Amniotic epithelial cell (primary cell): ENCODE measurements around the gene RESF1.
A peak's percentile ranks its signal among the peaks of the same experiment; 100 is the strongest.
"Not testable (repeated sequence)": the region's sequence is repeated elsewhere in the genome, so short reads cannot be mapped to it uniquely, and the experiment has no call there.

Experiments used
- DNase-seq: peaks from one replicate; pipeline ENCODE4 v3.0.0-alpha.2; 2010; ENCODE audit warnings: low read depth

Gene RESF1, protein sequence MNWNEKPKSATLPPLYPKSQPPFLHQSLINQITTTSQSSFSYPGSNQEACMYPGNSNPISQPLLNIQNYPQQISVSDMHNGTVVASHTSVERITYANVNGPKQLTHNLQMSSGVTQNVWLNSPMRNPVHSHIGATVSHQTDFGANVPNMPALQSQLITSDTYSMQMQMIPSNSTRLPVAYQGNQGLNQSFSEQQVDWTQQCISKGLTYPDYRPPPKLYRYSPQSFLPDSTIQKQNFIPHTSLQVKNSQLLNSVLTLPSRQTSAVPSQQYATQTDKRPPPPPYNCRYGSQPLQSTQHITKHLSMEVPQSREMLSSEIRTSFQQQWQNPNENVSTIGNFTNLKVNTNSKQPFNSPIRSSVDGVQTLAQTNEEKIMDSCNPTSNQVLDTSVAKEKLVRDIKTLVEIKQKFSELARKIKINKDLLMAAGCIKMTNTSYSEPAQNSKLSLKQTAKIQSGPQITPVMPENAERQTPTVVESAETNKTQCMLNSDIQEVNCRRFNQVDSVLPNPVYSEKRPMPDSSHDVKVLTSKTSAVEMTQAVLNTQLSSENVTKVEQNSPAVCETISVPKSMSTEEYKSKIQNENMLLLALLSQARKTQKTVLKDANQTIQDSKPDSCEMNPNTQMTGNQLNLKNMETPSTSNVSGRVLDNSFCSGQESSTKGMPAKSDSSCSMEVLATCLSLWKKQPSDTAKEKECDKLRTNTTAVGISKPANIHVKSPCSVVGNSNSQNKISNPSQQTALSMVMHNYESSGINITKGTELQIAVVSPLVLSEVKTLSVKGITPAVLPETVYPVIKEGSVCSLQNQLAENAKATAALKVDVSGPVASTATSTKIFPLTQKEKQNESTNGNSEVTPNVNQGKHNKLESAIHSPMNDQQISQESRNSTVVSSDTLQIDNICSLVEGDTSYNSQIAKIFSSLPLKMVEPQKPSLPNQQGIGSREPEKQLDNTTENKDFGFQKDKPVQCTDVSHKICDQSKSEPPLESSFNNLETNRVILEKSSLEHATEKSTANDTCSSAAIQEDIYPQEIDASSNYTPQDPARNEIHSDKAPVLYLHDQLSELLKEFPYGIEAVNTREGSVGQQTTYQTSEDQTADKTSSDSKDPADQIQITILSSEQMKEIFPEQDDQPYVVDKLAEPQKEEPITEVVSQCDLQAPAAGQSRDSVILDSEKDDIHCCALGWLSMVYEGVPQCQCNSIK (N-terminal part only)

GRCh38 chr12:31959161-31959700 lies at the start of gene RESF1:
Gene RESF1 (plus strand): TSS chr12:31959415. CDS start chr12:31980956, 21,541 bp downstream.
- peak; percentile 84 for DNase-seq

DNA sequence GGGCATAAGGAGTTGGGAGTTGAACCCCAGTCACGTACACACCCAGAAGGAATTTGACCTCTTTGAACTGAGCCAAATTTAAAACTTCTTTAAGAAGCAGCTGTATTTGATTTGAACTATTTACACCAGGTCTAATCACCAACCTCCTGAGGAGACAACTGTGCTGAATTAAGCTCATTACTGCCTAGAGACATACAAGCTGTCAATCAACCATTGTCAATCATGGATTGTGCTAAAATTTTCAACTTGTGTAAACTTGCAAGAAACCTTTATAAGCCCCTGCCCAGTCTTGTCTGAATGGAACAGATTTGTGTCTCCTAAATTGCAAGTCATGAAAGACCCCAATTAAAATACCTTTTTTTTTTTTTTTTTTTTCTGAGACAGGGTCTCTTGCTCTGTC lies 44.3 kb upstream of the RESF1 start:
- no peak for DNase-seq

DNA sequence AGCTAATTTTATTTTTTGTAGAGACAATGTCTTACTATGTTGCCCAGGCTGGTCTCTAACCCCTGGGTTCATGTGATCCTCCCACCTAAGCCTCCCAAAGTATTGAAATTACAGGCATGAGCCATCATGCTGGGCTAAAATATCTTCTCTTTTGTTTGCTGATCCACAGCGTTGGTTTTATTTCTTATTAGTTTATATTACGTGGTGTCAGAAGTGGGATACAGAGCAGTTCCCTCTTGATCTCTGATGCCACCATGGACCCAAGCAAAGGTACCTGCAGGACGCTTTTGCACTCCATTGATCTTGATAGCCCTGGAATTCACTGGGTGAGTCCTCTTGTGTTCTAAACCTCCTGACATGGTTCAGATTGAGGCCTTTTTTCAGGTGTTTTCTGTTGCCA lies 43.8 kb upstream of the RESF1 start:
- DNase-seq: no peak

DNA sequence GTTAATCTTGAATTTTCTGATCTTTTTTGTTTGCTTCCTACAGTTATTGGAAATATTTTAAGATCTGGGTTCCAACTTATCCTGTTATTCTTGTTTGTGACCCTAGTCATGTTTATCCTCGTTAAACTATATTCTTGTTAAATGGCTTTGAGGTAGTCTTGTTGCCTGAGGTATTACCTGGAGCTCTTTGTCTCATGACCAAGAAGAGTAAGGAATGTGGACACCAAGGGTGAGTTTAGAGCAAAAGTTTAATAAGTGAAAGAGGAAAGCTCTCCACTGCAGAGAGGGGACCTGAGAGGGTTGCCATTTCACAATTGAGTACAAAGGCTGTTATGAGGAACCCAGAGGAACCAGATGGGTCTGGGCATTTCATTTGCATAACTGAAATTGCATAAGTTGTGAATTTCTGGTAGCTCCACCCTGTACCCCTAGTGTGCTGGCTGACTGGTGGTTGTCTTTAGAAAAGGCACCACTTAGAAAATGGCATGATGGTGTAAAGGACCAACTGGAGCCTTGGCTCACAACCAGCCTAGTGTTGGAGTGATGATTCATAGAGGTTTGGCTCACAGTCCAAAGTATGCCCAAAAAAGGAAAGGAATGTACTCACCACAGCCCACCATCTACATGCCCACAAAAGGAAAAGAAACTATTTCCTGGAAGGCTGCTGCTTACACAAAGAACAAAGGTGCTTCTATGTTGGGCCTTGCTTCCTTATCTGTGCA lies 36.7 kb upstream of the RESF1 start:
- DNase-seq: peak; percentile 47

DNA sequence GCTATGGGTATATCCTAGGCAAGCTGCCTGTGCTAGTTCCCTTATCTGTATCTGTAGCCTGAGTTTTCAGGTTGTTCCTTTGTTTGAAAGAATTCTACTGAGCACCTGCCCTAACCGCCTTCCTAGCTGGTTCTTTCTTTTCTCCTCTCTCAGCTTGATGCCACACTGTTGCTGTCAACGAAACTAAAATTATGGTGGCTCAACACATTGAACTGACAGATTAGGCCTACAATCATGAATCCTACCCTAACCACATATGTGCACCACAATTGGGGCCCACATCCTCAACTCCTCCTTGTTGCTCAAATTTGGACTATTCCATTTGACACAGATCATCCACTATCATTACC lies 36.2 kb upstream of the RESF1 start:
- DNase-seq: no peak

DNA sequence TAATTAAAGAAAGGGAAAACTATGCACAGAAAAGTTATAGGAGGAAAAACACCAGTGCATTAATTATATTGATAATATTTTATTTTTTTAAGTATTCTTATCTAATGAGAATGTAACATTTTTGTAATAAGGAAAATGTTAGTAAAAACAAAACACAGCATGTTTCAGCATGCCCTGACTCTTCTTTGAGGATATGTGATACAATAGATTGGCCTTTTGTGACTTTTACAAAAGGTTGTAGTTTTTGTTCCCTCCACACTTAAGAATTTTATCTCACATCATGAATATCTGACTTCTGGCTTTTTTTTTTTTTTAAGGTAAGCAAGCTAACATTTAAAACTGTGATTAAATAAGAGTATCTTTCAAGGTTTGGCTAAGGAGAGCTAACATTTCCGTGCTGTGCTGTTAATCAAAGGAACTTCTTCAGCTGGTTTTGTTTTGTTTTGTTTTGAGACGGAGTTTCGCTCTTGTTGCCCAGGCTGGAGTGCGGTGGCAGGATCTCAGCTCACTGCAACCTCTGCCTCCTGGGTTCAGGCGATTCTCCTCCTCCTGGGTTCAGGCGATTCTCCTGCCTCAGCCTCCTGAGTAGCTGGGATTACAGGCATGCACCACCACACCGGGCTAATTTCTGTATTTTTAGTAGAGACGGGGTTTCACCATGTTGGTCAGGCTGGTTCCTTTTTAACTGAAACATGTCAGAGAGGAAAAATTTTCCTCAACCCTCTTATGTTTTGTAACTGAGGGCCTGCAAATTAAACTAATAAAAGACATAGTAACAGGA lies 30.8 kb upstream of the RESF1 start:
- no peak for DNase-seq

- DNase-seq: no peak
These were observed 30.1 kb upstream of the RESF1 start for GRCh38 chr12:31929027-31929526.

GRCh38 chr12:31931796-31932715 lies 27.2 kb upstream of the RESF1 start:
- DNase-seq: peak; percentile 53

DNA sequence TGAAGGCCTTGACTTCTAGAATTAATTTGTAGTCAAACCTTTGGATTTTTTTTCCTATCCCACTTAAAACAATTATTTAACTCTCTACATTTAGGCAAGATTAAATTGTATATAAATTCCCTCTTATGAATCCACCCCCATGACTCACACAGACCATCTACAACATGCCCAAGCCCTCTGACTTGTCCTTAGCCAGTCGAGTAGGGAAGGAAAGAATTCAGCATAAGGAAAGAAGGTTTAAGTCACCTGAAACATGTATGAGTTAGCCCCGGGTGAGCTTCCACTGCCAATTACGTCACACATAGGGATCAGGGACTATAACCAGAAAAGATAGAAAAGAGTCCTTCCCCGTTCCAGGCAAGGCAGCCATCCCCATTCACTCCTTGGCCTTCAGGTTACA lies 14.9 kb upstream of the RESF1 start:
- DNase-seq: no peak

DNA sequence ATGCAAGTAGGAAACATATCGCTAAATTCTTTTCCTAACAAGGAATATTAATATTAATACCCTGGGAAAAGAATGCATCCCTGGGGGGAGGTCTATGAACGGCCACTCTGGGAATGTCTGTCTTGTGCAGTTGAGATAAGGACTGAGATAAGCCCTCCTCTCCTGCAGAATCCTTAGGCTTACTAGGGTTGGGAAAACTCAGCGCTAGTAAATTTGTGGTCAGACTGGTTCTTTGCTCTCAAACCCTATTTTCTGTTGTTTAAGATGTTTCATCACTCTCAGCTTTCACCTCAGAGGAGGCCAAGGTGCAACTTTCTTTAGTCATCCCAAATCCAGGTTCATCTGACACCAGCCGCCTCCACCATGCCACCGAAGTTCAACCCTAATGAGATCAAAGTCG lies 11.2 kb upstream of the RESF1 start:
- DNase-seq: peak; percentile 51

DNA sequence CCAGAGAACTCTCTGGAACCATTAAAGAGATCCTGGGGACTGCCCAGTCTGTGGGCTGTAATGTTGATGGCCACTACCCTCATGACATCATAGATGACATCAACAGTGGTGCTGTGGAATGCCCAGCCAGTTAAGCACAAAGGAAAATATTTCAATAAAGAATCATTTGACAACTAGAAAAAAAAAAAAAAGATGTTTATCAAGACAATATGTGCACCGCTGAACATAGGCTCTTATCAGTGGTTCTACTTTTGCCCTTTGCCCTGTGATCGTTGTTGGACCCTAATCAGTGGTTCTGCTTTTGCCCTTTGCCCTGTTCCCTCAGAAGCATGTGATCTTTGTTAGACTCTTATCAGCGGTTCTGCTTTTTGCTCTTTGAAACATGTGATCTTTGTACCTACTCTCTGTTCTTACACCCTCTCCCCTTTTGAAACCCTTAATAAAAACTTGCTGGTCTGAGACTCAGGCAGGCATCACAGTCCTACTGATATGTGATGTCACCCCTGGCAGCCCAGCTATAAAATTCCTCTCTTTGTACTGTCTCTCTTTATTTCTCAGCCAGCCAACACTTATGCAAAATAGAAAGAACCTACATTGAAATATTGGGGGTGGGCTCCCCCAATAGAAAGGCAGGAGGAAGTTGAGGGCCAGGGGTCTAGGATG lies 10.4 kb upstream of the RESF1 start:
- not testable (repeated sequence) for DNase-seq

DNA sequence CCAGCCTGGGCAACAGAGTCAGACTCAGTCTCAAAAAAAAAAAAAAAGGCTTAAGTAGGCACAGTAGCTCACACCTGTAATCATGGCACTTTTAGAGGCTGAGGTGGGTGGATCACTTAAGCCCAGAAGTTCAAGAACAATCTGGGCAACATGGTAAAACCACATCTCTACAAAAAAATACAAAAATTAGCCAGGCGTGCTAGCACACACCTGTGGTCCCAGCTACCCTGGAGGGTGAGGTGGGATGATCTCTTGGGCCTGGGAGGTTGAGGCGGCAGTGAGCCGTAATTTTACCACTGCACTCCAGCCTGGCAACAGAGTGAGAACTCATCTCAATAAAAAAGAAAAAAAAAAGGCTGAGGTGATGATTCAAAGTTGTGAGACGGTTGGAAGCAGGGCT lies 9.1 kb upstream of the RESF1 start:
- no peak for DNase-seq

- no peak for DNase-seq
These were observed 8.7 kb upstream of the RESF1 start for GRCh38 chr12:31950492-31950891.

DNA sequence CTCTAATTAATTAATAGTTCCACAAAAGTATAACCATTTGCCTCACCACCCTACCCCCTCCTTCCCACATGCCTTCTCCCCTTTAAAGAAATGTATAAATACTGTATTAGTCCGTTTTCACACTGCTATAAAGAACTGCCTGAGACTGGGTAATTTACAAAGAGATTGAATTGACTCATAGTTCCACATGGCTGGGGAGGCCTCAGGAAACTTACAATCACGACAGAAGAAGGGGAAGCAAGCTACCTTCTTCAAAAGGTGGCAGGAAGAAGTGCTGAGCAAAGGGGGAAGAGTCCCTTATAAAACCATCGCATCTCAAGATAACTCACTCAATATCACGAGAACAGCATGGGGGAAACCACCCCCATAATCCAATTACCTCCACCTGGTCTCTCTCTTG lies 8.2 kb upstream of the RESF1 start:
- no peak for DNase-seq

- DNase-seq: no peak
These were observed 7.3 kb upstream of the RESF1 start for GRCh38 chr12:31951939-31952338.

DNA sequence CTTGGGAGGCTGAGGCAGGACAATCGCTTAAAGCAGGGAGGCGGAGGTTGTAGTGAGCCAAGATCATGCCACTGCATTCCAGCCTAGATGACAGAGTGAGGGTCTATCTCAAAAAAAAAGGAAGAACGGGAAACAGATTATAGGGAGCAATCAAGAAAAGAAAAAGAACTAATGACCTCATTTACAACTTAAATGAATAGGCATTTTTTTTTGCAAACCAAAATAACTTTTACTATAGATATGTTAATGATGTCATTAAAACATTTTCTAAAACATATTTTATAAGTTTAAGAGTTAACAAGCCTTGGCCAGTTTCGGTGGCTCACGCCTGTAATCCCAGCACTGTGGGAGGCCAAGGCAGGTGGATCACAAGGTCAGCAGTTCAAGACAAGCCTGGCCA lies 6.8 kb upstream of the RESF1 start:
- no peak for DNase-seq

- no peak for DNase-seq
These were observed 4.0 kb upstream of the RESF1 start for GRCh38 chr12:31954925-31955858.
